Sigmoid colon (tissue), 4 donors: ENCODE measurements around the gene SLC9A1.

ENCODE experiments used
- CTCF ChIP-seq, 4 experiments: fragments of 450-650 bp in 3 of 4; fragments of 200-600 bp in 1 of 4; IDR thresholded peaks; one replicate each; pipeline ENCODE4 v1.5.1; 2016 to 2019; ENCODE audit warnings: antibody characterized with exemption in 4 of 4, mild to moderate bottlenecking in 3 of 4, moderate library complexity in 2 of 4
- EP300 ChIP-seq, 4 donors: sonication (generic); formaldehyde crosslinking; IDR thresholded peaks; one replicate each; pipeline ENCODE4 v1.6.1; 2017; ENCODE audit warnings: antibody characterized with exemption in 4 of 4

GRCh38 chr1:27141266-27142003 is 13.5 kb downstream of the SLC9A1 start:
- TF ChIP-seq CTCF (IDR thresholded peaks at IDR 0.05): no peak
- no peak for TF ChIP-seq EP300 (IDR thresholded peaks at IDR 0.05)
